ENCODE data around the gene PTOV1. TPM values are rescaled to one million over a fixed set of nuclear protein-coding genes. Genes with fewer than 3 reads are reported as not detected.

PTOV1 gene
- total and polyA plus RNA-seq, 2 of the 13 experiments (the other 11 are each of a cell fraction or from before 2014, with no cell fraction given): 63.5 to 68.5 TPM

DNA sequence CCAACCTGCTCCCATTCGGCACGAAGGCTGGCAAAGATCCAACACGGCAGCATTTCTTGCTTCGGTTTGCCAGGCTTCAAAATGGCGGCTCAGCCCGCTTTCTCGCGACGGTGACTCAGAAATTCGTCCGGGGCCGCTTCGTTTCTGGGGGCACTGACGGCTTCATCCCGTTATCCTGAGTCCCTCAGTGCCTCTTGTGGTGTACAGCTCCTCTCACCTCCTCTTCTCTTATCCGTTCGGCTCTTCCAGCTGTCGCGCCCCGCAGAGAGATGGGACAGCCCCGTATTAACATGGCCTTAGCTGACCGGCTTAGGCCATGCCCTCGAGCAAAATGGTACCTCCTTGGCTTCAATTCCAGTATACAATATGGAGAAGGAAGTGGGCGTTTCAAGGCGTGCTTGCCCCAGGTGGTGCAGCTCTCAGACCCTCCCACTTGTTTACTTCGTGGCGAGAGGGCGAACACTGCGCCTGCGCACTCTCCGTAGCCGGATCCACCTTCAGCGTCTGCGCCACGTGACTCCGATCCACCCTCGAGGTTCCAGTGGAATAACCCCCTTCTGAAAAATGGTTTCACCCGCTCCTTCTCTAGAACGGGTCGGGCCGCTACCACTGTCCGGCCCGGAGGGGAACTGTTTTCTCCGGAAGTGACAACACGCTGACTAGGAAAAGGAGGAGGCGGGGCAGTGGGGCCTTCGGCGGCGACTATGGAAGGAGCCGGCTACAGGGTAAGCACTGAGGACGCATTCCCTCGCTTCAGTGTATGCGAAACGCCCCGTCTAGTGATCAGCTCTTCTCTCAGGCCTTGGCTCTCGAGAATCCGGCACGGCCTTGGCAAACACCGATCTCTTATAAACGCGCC is 26.3 kb downstream of the PTOV1 start, which contains the start of the genes AKT1S1 and TBC1D17 (continued):
- TF ChIP-seq, protein P1, sequence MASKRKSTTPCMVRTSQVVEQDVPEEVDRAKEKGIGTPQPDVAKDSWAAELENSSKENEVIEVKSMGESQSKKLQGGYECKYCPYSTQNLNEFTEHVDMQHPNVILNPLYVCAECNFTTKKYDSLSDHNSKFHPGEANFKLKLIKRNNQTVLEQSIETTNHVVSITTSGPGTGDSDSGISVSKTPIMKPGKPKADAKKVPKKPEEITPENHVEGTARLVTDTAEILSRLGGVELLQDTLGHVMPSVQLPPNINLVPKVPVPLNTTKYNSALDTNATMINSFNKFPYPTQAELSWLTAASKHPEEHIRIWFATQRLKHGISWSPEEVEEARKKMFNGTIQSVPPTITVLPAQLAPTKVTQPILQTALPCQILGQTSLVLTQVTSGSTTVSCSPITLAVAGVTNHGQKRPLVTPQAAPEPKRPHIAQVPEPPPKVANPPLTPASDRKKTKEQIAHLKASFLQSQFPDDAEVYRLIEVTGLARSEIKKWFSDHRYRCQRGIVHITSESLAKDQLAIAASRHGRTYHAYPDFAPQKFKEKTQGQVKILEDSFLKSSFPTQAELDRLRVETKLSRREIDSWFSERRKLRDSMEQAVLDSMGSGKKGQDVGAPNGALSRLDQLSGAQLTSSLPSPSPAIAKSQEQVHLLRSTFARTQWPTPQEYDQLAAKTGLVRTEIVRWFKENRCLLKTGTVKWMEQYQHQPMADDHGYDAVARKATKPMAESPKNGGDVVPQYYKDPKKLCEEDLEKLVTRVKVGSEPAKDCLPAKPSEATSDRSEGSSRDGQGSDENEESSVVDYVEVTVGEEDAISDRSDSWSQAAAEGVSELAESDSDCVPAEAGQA (IDR thresholded peaks at IDR 0.05; ENCODE audit: low read depth): peak; percentile 99
- TF ChIP-seq, protein P1 (CRISPR knock-in tag; IDR thresholded peaks at IDR 0.05; ENCODE audit: borderline replicate concordance): no peak
- TF ChIP-seq, protein P2, sequence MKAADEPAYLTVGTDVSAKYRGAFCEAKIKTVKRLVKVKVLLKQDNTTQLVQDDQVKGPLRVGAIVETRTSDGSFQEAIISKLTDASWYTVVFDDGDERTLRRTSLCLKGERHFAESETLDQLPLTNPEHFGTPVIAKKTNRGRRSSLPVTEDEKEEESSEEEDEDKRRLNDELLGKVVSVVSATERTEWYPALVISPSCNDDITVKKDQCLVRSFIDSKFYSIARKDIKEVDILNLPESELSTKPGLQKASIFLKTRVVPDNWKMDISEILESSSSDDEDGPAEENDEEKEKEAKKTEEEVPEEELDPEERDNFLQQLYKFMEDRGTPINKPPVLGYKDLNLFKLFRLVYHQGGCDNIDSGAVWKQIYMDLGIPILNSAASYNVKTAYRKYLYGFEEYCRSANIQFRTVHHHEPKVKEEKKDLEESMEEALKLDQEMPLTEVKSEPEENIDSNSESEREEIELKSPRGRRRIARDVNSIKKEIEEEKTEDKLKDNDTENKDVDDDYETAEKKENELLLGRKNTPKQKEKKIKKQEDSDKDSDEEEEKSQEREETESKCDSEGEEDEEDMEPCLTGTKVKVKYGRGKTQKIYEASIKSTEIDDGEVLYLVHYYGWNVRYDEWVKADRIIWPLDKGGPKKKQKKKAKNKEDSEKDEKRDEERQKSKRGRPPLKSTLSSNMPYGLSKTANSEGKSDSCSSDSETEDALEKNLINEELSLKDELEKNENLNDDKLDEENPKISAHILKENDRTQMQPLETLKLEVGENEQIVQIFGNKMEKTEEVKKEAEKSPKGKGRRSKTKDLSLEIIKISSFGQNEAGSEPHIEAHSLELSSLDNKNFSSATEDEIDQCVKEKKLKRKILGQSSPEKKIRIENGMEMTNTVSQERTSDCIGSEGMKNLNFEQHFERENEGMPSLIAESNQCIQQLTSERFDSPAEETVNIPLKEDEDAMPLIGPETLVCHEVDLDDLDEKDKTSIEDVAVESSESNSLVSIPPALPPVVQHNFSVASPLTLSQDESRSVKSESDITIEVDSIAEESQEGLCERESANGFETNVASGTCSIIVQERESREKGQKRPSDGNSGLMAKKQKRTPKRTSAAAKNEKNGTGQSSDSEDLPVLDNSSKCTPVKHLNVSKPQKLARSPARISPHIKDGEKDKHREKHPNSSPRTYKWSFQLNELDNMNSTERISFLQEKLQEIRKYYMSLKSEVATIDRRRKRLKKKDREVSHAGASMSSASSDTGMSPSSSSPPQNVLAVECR (CRISPR knock-in tag; IDR thresholded peaks at IDR 0.05; ENCODE audit: borderline replicate concordance): peak; percentile 69; the same call in 1 of the 2 replicates
- TF ChIP-seq SMAD3 (CRISPR knock-in tag; IDR thresholded peaks at IDR 0.05) (peak; percentile 75; the same call in 1 of the 2 replicates), HNF4A (CRISPR knock-in tag; IDR thresholded peaks at IDR 0.05) (peak; percentile 1; the same call in 1 of the 2 replicates), ZNF318 (CRISPR knock-in tag; IDR thresholded peaks at IDR 0.05) (no peak)
- TF ChIP-seq, protein P3, sequence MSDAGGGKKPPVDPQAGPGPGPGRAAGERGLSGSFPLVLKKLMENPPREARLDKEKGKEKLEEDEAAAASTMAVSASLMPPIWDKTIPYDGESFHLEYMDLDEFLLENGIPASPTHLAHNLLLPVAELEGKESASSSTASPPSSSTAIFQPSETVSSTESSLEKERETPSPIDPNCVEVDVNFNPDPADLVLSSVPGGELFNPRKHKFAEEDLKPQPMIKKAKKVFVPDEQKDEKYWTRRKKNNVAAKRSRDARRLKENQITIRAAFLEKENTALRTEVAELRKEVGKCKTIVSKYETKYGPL (CRISPR knock-in tag; IDR thresholded peaks at IDR 0.05): no peak

All from HepG2 (cell line).